ENCODE measurements around the gene MZF1. TPM values are rescaled to one million over a fixed set of nuclear protein-coding genes. Genes with fewer than 3 reads are reported as not detected.

MZF1 gene
- total and polyA plus RNA-seq, 9 of the 15 experiments (the other 6 are each of a cell fraction or from before 2014, with no cell fraction given) = 0.31 to 29.3 (median 11.5) TPM

DNA sequence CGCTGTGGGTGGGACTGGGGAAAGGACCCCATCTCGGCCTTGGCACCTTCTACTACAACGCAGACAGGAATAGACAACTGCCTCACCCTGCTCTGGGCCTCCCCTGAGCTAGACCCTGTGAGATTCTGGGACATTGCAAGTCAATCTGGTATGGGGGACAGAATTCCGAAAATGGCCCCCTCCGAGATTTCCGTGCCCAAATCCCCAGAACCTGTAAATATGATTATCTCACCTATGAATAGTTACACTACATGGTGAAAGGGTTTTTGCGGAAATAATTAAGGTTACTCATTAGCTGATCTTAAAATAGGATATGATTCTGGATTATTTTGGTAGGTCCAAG, 52.9 kb downstream of the MZF1 start (continued):
- TF ChIP-seq ZNF589 (CRISPR knock-in tag; IDR thresholded peaks at IDR 0.05; ENCODE audit: low read depth) = no peak
- TF ChIP-seq BRD9 (IDR thresholded peaks at IDR 0.05; ENCODE audit: low read depth, partially characterized antibody) = peak; percentile 6
- TF ChIP-seq MYBL2 (IDR thresholded peaks at IDR 0.05; ENCODE audit: low read depth) = no peak
- no peak for TF ChIP-seq MYBL2 (CRISPR knock-in tag; IDR thresholded peaks at IDR 0.05; ENCODE audit: borderline replicate concordance)
- TF ChIP-seq ZBTB7A (IDR thresholded peaks at IDR 0.05; ENCODE audit: borderline replicate concordance, control insufficient read depth, low read depth, low read length) = peak; percentile 39; the same call in 1 of the 2 replicates
- TF ChIP-seq, protein P1, sequence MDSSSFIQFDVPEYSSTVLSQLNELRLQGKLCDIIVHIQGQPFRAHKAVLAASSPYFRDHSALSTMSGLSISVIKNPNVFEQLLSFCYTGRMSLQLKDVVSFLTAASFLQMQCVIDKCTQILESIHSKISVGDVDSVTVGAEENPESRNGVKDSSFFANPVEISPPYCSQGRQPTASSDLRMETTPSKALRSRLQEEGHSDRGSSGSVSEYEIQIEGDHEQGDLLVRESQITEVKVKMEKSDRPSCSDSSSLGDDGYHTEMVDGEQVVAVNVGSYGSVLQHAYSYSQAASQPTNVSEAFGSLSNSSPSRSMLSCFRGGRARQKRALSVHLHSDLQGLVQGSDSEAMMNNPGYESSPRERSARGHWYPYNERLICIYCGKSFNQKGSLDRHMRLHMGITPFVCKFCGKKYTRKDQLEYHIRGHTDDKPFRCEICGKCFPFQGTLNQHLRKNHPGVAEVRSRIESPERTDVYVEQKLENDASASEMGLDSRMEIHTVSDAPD (CRISPR knock-in tag; IDR thresholded peaks at IDR 0.05) = no peak
- no peak for TF ChIP-seq ZNF224 (CRISPR knock-in tag; IDR thresholded peaks at IDR 0.05)
- no peak for TF ChIP-seq HDGF (IDR thresholded peaks at IDR 0.05)
- TF ChIP-seq KLF6 (CRISPR knock-in tag; IDR thresholded peaks at IDR 0.05; ENCODE audit: borderline replicate concordance) = no peak
- TF ChIP-seq ZNF282 (CRISPR knock-in tag; IDR thresholded peaks at IDR 0.05) = no peak
- TF ChIP-seq CREB3 (tag; conservative IDR thresholded peaks at IDR 0.05; ENCODE audit: low read depth) = 0 out of 2 replicates have a peak, but pooled peaks have one; percentile 47
- TF ChIP-seq, protein P2, sequence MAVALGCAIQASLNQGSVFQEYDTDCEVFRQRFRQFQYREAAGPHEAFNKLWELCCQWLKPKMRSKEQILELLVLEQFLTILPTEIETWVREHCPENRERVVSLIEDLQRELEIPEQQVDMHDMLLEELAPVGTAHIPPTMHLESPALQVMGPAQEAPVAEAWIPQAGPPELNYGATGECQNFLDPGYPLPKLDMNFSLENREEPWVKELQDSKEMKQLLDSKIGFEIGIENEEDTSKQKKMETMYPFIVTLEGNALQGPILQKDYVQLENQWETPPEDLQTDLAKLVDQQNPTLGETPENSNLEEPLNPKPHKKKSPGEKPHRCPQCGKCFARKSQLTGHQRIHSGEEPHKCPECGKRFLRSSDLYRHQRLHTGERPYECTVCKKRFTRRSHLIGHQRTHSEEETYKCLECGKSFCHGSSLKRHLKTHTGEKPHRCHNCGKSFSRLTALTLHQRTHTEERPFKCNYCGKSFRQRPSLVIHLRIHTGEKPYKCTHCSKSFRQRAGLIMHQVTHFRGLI (CRISPR knock-in tag; IDR thresholded peaks at IDR 0.05) = no peak
- no peak for TF ChIP-seq ZBTB11 (CRISPR knock-in tag; IDR thresholded peaks at IDR 0.05)

All from K562 (cell line).